ENCODE measurements around the gene TMEM229A.
"Not testable (repeated sequence)": the region's sequence is repeated elsewhere in the genome, so short reads cannot be mapped to it uniquely, and the experiment has no call there.

TMEM229A gene

GRCh38 chr7:124022551-124022950 lies 10.3 kb downstream of the TMEM229A start:
- no peak for DNase-seq (ENCODE audit: low read depth)
- TF ChIP-seq CTCF (IDR thresholded peaks at IDR 0.05; ENCODE audit: control insufficient read depth, insufficient read depth, low read depth, low read length, missing control alignments) = no peak
- H3K4me3 ChIP-seq (ENCODE audit: control insufficient read depth, low read depth, low read length) = no peak overlapping the region

GRCh38 chr7:124020060-124020459 lies 12.8 kb downstream of the TMEM229A start:
- no peak overlapping the region for H3K4me3 ChIP-seq (ENCODE audit: control insufficient read depth, low read depth, low read length)
- TF ChIP-seq CTCF (IDR thresholded peaks at IDR 0.05; ENCODE audit: control insufficient read depth, insufficient read depth, low read depth, low read length, missing control alignments) = no peak
- DNase-seq (ENCODE audit: low read depth) = no peak

- DNase-seq (ENCODE audit: low read depth) = no peak
- H3K4me3 ChIP-seq (ENCODE audit: control insufficient read depth, low read depth, low read length) = no peak overlapping the region
- no peak for TF ChIP-seq CTCF (IDR thresholded peaks at IDR 0.05; ENCODE audit: control insufficient read depth, insufficient read depth, low read depth, low read length, missing control alignments)
Measured at GRCh38 chr7:124013306-124013705, 19.6 kb downstream of the TMEM229A start.

GRCh38 chr7:124012864-124013263 lies 20.0 kb downstream of the TMEM229A start:
- no peak for TF ChIP-seq CTCF (IDR thresholded peaks at IDR 0.05; ENCODE audit: control insufficient read depth, insufficient read depth, low read depth, low read length, missing control alignments)
- H3K4me3 ChIP-seq (ENCODE audit: control insufficient read depth, low read depth, low read length) = no peak overlapping the region
- no peak for DNase-seq (ENCODE audit: low read depth)

- no peak overlapping the region for H3K4me3 ChIP-seq (ENCODE audit: control insufficient read depth, low read depth, low read length)
- TF ChIP-seq CTCF (IDR thresholded peaks at IDR 0.05; ENCODE audit: control insufficient read depth, insufficient read depth, low read depth, low read length, missing control alignments) = no peak
- no peak for DNase-seq (ENCODE audit: low read depth)
Measured at GRCh38 chr7:124009321-124009720, 23.5 kb downstream of the TMEM229A start.

GRCh38 chr7:124008296-124008695 lies 24.6 kb downstream of the TMEM229A start:
- not testable (repeated sequence) for H3K4me3 ChIP-seq (ENCODE audit: control insufficient read depth, low read depth, low read length); DNase-seq (ENCODE audit: low read depth)

- no peak overlapping the region for H3K4me3 ChIP-seq (ENCODE audit: control insufficient read depth, low read depth, low read length)
- no peak for TF ChIP-seq CTCF (IDR thresholded peaks at IDR 0.05; ENCODE audit: control insufficient read depth, insufficient read depth, low read depth, low read length, missing control alignments)
- DNase-seq (ENCODE audit: low read depth) = no peak
Measured at GRCh38 chr7:123999703-124000102, 33.2 kb downstream of the TMEM229A start.
